Testis (tissue), 5 donors: ENCODE data around the gene TTC5. TPM values are rescaled to one million over a fixed set of nuclear protein-coding genes. Genes with fewer than 3 reads are reported as not detected.

ENCODE experiments used
- DNase-seq: peaks from one replicate; pipeline ENCODE4 v3.0.0-alpha.2; 2019
- H3K27ac ChIP-seq, 2 donors: fragments of 200-600 bp; sonication (generic); one replicate each; pipeline ENCODE4 v1.5.1; 2019
- H3K27me3 ChIP-seq: fragments of 200-600 bp; sonication (generic); one replicate; pipeline ENCODE4 v1.5.1; 2019
- H3K36me3 ChIP-seq: fragments of 200-600 bp; sonication (generic); one replicate; pipeline ENCODE4 v1.5.1; 2017; ENCODE audit warnings: low read depth; ENCODE audit errors: missing control alignments
- H3K4me1 ChIP-seq: fragments of 200-600 bp; sonication (generic); one replicate; pipeline ENCODE4 v1.5.1; 2019
- H3K4me3 ChIP-seq, 2 donors: fragments of 200-600 bp; sonication (generic); one replicate each; pipeline ENCODE4 v1.5.1; 2017 to 2019
- H3K9me3 ChIP-seq: fragments of 200-600 bp; sonication (generic); one replicate; pipeline ENCODE4 v1.5.1; 2017
- POLR2A ChIP-seq: fragments of 450-650 bp; IDR thresholded peaks from one replicate; pipeline ENCODE4 v1.6.1; 2017; ENCODE audit warnings: antibody characterized with exemption, mild to moderate bottlenecking, moderate library complexity
- WGBS, 2 donors: methylation state at CpG; one replicate each; pipeline ENCODE4 v1.1.5; 2018; 5-methylcytosine and 5-hydroxymethylcytosine counted together
- intact Hi-C: fragments of 100-400 bp; cut with DNase I; formaldehyde crosslinking; loops from one replicate; pipeline ENCODE4 v1.15.1; 2023; ENCODE audit warnings: low total_unique reads
- long read RNA-seq, 2 donors: transcript quantifications; one replicate each; lab custom pipeline, GENCODE V29; 2026
- polyA plus RNA-seq: library from polyadenylated mRNA; stranded (reverse); fragments of 350-450 nt; fragmentation: Illumina TruSeq; extraction: RNeasy Lipid Tissue Mini Kit (QIAGEN cat#74804); gene quantifications from one replicate; pipeline ENCODE4 v1.2.3, GENCODE V29; 2014; ENCODE audit warnings: low read depth, low replicate concordance; ENCODE audit not compliant: insufficient read depth
- total RNA-seq, 2 donors: library from RNA; depleted of rRNA; stranded (reverse); fragments of >200 nt; gene quantifications; one replicate each; pipeline ENCODE4 v1.2.3, GENCODE V29; 2016
- TF ChIP-seq, protein P1 (sequence below), 3 experiments: fragments of 450-650 bp in 2 of 3; fragments of 200-600 bp in 1 of 3; sonication (generic) in 1 of 3; IDR thresholded peaks; one replicate each; pipeline ENCODE4 v1.5.1; 2016 to 2019; ENCODE audit warnings: antibody characterized with exemption in 3 of 3, mild to moderate bottlenecking in 2 of 3, moderate library complexity in 1 of 3

TTC5 gene
- 10 to 100 TPM; 20.4 to 23.6 TPM for total RNA-seq
- 36.6 TPM for polyA plus RNA-seq
- long read RNA-seq, donor 1, full-length matches to known transcripts, result 9 of 17 reads
- long read RNA-seq, donor 1, partial matches to known transcripts, result 8 of 17 reads
- long read RNA-seq, donor 1, other reads (novel, unspliced or antisense), result 0 of 17 reads
- long read RNA-seq, donor 2, full-length matches to known transcripts, result 1 of 1 reads
- long read RNA-seq, donor 2, partial matches to known transcripts, result 0 of 1 reads
- long read RNA-seq, donor 2, other reads (novel, unspliced or antisense), result 0 of 1 reads

DNA sequence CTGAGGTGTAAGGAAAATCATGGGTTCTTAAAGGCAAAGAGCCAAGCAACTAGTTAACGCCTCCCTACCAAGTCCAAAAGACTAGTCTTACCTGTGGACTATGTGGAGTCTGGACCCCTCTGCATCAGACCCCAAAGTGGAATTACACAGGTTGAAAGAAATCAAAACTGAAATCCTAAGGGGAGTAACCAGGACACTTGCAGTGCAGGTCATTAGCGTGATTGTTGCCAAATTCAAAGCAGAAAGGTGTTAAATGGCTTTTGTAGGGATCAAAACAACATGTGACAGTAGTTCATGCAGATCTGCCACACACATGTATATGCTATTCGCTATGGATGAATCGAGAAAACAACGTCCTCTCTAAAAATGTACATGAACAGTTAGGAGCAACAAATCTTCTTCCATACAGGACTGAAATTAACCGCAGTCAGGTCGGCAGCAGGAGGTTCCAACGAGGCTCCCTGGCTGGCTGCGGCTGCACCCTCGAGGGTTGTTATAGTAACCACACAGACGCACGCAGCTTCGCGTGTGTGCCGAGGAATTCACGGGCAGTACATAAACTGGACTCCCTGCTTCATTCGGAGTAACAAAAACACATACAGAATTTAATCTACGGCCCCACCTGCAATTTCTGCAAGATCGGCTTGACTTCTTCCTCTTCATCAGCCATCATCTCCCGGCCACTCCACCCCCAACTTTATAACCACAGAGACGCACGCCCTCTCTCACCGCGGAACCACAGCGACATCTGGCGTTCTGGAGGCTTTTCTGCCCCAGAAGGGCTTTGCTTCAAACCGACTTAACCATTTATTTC lies at the start of gene TTC5:
Gene TTC5 (minus strand): TSS at position 687 of the 814 bp plus-strand sequence. CDS start 14 bp downstream, at position 673.
- Histone ChIP-seq H3K4me3 (peak within 1 kb of the TSS; percentile 67 to 88), H3K4me1 (peaks cover 4% of the 10 kb centered on the region), H3K27ac (peak within 1 kb of the TSS in 1 of 2 donors; percentile 44), H3K9me3 (no peaks in the 10 kb centered on the region), H3K27me3 (no peaks in the 10 kb centered on the region), H3K36me3 (no peaks in the 10 kb centered on the region)
- WGBS, 2 donors, result 0% methylated on average over 23 to 27 of the region's 27 CpGs
- peak; percentile 91 for DNase-seq
- TF ChIP-seq POLR2A, result no peak
- TF ChIP-seq, protein P1, sequence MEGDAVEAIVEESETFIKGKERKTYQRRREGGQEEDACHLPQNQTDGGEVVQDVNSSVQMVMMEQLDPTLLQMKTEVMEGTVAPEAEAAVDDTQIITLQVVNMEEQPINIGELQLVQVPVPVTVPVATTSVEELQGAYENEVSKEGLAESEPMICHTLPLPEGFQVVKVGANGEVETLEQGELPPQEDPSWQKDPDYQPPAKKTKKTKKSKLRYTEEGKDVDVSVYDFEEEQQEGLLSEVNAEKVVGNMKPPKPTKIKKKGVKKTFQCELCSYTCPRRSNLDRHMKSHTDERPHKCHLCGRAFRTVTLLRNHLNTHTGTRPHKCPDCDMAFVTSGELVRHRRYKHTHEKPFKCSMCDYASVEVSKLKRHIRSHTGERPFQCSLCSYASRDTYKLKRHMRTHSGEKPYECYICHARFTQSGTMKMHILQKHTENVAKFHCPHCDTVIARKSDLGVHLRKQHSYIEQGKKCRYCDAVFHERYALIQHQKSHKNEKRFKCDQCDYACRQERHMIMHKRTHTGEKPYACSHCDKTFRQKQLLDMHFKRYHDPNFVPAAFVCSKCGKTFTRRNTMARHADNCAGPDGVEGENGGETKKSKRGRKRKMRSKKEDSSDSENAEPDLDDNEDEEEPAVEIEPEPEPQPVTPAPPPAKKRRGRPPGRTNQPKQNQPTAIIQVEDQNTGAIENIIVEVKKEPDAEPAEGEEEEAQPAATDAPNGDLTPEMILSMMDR (IDR thresholded peaks at IDR 0.05), result peak; percentile 76 to 88 (median 77)
- intact Hi-C loops, result no loop called here

DNA sequence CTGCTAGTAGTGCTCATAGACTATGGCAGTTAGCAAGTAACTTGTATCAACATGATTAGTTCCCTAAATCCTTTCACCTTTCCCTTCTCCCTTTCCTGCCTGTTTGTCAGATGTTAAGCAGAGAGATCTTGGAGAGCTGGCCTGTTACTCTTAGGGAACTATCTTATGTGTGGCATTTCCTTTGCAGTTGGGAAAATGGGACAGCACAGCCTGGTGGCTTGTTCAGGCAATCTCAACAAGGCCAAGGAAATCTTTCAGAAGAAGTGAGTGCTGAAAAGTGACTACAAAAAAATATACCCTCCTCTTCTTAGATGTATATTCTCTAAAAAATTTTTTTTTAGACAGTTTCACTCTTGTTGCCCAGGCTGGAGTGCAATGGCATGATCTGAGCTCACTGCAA lies 45.1 kb upstream of the TTC5 start:
- intact Hi-C loops, result no loop called here
- DNase-seq, result no peak
- TF ChIP-seq POLR2A, result no peak
- TF ChIP-seq, protein P1 (IDR thresholded peaks at IDR 0.05), result peak in 2 of 3 experiments; percentile 8 to 39

DNA sequence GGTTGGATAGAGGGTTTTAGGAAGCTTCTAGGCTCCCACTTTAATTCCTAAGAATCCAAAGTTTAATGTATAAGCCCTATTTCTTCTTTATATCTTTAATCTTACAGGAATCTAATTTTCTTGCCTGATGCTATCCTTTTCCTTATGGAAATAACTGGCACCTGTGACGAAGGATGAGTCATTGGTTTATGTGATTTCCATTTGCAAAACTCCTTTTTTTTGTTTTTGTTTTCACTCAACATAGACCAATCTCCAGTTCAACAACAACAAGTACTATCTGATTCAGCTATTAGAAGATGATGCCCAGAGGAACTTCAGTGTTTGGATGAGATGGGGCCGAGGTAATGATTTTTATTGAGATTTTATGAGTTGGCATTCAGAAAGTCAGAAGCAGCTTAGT lies 44.5 kb upstream of the TTC5 start:
- Histone ChIP-seq H3K4me1 (no peaks in the 10 kb centered on the region), H3K27me3 (no peaks in the 10 kb centered on the region), H3K9me3 (no peaks in the 10 kb centered on the region), H3K4me3 (no peak overlapping the region), H3K27ac (no peak overlapping the region), H3K36me3 (no peaks in the 10 kb centered on the region)
- TF ChIP-seq, protein P1 (IDR thresholded peaks at IDR 0.05), result no peak
- no peak for TF ChIP-seq POLR2A
- intact Hi-C loops, result no loop called here
- 93 to 96% methylated on average over 2 of the region's 2 CpGs for WGBS, 2 donors
- DNase-seq, result no peak

More for the DNA sequence above, 45.1 kb upstream of the TTC5 start:
- no peaks in the 10 kb centered on the region for H3K36me3 ChIP-seq
- no peaks in the 10 kb centered on the region for H3K27me3 ChIP-seq
- no peak overlapping the region for H3K27ac ChIP-seq
- H3K4me3 ChIP-seq, result no peak overlapping the region
- no peaks in the 10 kb centered on the region for H3K9me3 ChIP-seq
- no peaks in the 10 kb centered on the region for H3K4me1 ChIP-seq

DNA sequence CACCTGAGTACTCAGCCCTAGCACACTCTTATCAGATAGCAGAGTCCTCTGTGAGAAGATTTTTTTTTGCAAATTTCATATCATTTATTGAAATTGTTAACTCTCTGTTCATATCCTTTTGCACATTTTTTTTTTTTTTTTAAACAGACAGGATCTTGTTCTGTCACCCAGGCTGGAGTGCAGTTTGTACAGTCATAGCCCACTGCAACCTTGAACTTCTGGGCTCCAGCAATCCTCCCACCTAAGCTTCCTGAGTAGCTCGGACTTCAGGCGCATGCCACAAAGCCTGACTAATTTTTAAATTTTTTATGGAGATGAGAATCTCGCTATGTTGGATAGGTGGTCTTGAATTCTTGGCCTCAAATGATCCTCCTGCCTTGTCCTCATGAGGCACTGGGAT lies 42.0 kb upstream of the TTC5 start:
- Histone ChIP-seq H3K36me3 (no peaks in the 10 kb centered on the region), H3K27ac (no peak overlapping the region), H3K4me1 (no peaks in the 10 kb centered on the region), H3K27me3 (no peaks in the 10 kb centered on the region), H3K4me3 (no peak overlapping the region), H3K9me3 (no peaks in the 10 kb centered on the region)
- 51 to 58% methylated on average over 3 of the region's 3 CpGs for WGBS, 2 donors
- DNase-seq, result peak; percentile 44
- no peak for TF ChIP-seq POLR2A
- intact Hi-C loops, result loop anchor here (10.0 kb wide), 1 partner anchor 107 kb away; the partner anchor contains the start of genes APEX1 and OSGEP

DNA sequence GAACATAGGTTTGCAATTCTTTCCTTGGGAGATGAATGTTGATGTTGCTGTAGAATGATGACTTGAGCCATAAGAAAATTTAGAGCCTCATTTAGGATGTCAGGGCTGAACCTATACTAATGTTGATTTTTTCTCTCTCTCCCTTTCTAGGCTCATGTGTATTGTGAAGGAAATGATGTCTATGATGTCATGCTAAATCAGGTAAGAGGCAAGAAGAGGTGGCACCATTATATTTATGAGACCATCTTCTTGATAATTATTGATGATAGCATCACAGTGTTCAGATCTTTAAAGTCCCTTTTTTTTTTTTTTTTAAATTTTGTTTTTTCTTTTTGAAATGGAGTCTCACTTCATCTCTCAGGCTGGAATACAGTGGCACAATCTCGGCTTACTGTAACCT lies 41.0 kb upstream of the TTC5 start:
- intact Hi-C loops, result loop anchor here (10.0 kb wide), 1 partner anchor 108 kb away; the partner anchor contains the start of genes APEX1 and OSGEP
- DNase-seq, result no peak
- H3K9me3 ChIP-seq, result no peaks in the 10 kb centered on the region
- no peaks in the 10 kb centered on the region for H3K4me1 ChIP-seq
- H3K27ac ChIP-seq, result no peak overlapping the region
- no peak overlapping the region for H3K4me3 ChIP-seq
- TF ChIP-seq, protein P1 (IDR thresholded peaks at IDR 0.05), result no peak
- TF ChIP-seq POLR2A, result no peak
- 85 to 100% methylated on average over 1 of the region's 1 CpG for WGBS, 2 donors
- no peaks in the 10 kb centered on the region for H3K27me3 ChIP-seq
- no peaks in the 10 kb centered on the region for H3K36me3 ChIP-seq
